Measurements from ENCODE around the gene XRN1.
"Not testable (repeated sequence)": the region's sequence is repeated elsewhere in the genome, so short reads cannot be mapped to it uniquely, and the experiment has no call there.

XRN1 gene

GRCh38 chr3:142324275-142324953, 123.4 kb downstream of the XRN1 start:
- not testable (repeated sequence) for DNase-seq

GRCh38 chr3:142319912-142320311, 127.9 kb downstream of the XRN1 start:
- no peak for DNase-seq

- DNase-seq: no peak
These were observed 128.7 kb downstream of the XRN1 start for GRCh38 chr3:142319094-142319493.

- no peak for DNase-seq
These were observed 129.5 kb downstream of the XRN1 start for GRCh38 chr3:142318331-142318730.

GRCh38 chr3:142315978-142316388, 131.9 kb downstream of the XRN1 start:
- not testable (repeated sequence) for DNase-seq

DNA sequence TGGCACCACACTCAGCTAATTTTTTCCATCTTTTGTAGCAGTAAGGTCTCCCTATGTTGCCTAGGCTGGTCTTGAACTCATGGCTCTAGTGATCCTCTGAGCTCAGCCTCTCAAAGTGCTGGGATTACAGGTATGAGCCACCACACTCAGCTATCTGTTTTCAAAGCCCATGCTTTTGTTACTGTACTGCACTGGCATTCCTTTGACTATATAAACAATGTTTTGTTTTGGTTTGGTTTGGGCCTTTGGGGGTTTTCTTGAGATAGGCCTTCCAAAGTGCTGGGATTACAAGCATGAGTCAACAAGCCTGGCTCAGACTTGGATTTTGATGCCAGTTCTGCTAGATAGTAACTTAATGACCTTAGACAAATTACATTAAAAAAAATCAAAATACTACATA, 132.8 kb downstream of the XRN1 start:
- no peak for DNase-seq

DNA sequence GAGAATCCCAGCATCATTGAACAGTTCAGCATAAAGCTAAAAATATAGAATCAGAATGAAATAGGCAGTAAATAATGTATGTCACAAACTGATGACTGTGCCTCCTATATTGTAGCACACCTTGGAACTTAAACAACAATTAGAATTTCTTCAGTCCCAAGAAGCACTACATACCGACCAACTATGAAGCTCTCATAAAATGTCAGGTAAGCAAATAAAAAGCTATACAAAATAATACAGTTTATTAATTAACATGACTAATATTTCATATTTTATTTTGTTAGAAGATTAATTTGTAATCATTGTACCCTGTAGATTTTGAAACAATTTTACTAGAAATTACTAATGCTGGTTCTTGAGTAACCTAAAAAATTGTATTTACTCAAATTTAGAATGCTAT, 137.4 kb downstream of the XRN1 start:
- DNase-seq: no peak

GRCh38 chr3:142302847-142303246, 145.0 kb downstream of the XRN1 start:
- DNase-seq: not testable (repeated sequence)

DNA sequence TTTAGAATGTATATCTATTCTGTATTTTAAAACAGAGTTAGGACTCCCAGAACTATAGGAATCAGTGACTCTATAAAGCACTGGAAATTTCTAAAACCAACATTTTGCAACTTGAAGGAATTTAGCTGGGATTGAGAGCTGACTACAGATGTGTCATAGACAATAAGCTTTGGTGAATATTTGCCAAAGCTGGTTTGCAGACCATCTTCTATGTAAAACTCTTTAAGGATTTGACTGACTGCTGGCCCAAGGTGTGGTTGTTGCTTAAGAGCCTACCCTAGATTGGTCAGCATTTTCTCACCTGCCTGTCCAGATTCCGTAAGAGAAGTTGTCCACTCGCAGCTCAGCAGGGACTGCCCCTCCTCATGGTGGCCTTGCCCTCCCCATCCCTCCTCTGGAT, 149.2 kb downstream of the XRN1 start:
- no peak for DNase-seq

- no peak for DNase-seq
These were observed 151.3 kb downstream of the XRN1 start for GRCh38 chr3:142296507-142296906.

- no peak for DNase-seq
These were observed 159.8 kb downstream of the XRN1 start for GRCh38 chr3:142287866-142288638.

- no peak for DNase-seq
These were observed 162.7 kb downstream of the XRN1 start for GRCh38 chr3:142285083-142285517.

DNA sequence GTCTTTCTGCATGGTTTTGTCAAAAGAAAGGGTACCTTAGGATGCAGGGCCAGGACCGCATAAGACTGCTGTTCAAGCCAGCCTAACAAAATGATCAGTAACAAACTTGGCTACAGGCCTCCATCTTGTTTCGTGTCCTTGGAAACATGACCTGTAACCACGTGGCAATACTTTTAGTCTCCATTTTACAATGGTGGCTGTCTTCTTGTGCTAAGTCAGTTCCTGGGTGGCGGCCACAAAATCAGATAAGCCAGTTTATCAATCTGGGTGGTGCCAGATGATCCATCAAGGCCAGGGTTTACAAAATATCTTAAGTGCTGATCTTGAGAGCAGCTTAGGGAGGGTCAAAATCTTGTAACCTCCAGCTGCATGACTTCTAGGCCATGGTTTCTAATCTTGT, 165.3 kb downstream of the XRN1 start:
- DNase-seq: no peak

- DNase-seq: no peak
These were observed 166.4 kb downstream of the XRN1 start for GRCh38 chr3:142281474-142281873.

DNA sequence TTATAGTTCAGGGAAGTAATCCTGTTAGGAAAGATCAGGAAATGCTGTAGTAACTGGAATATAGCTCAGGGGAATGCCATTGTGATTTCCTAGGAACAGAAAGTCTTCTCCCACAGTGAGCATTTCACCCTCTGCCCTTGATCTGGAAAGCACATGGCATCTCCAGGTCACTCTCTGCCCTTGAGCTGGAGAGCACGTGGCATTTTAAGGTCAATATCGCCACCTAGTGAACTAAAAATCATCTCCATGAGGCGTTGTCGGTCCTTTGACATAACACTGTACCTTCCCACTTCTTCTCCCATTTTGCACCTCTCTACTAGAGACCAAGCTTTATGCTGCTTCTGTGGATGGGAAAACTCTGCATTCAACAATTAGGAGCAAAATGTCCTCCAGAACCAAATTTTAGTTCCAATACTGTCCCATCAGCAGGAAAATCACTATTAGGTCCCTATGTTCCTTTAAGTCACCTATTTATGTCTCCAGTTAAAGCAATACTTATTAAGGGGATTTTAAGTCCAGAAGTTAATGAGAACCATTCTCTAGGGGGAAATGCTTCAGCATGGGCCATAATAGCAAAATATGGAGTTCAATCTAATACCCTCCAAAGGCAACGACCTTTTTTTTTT, 167.8 kb downstream of the XRN1 start:
- DNase-seq: peak; percentile 67

- DNase-seq: no peak
These were observed 169.4 kb downstream of the XRN1 start for GRCh38 chr3:142278451-142278850.

DNA sequence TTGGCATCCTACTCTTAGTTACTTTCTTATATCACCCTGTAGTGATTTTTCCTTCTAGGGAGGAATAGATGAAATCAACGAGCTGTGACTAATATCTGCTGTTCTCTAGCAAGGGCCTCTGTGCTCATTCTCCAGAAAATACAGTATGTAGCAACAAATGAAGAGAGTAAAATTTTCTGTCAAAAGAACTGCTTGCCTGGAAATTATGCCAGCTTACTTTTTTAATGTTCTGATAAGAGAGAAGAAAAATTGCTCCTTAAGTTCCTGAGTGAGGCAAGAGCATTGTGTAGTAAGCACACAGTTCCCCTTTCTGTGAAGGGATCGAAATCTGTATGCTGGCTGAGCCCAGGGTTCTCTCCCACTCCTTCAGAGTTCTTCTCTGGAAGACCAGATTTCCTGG, 171.1 kb downstream of the XRN1 start:
- DNase-seq: no peak

DNA sequence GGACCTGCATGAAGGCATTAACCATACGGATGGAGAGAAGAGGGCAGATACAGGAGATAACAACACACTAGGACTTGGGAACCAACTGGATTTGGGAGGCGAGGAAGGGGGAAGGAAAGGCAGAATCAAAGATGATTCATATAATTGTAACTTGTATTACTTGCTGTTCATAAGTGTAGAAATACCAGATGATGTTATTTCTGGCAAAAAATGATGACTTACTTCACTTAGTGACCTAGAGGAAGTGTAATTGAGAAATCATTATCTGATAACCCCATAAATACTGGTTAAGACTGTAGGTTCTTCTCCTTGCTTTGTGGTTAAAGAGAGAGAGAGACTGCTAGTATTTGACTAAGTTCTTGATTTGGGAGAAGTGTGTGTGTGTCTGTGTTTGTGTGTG, 172.0 kb downstream of the XRN1 start:
- DNase-seq: no peak

DNA sequence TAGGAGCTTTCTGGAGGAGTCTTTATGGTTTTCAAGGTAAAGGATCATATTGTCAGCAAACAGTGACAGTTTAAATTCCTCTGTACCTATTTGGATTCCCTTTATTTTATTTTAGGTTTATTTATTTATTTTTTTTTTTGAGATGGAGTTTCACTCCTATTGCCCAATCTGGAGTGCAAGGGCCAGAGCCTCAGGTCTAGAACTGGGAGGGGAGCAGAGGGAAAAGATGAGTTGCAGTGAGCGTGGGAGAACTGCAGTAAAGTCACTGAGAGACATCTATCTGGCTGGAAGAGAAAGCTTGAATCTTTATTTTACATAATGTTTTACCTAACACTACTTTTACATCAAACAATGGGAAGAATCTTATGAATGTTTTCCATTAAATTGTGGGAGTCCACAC, 172.9 kb downstream of the XRN1 start:
- DNase-seq: no peak

DNA sequence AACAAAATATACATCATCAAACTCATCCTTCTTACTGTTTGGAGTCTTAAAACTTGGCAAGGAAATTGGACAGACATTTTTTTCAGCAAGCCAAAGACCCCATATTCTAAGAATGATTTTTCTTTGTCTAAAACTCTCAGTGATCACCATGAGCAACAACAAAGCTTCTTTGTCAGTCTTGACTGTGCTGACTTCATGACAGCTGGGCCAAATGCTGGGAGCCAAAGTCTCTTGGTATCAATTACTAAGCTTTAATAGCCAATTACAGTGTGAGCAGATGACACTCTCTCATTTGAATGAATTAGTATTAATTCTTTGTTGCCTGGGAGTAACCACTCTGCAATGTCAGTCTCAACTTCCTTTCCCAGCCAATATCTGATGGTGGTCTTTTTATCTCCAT, 174.3 kb downstream of the XRN1 start:
- no peak for DNase-seq

DNA sequence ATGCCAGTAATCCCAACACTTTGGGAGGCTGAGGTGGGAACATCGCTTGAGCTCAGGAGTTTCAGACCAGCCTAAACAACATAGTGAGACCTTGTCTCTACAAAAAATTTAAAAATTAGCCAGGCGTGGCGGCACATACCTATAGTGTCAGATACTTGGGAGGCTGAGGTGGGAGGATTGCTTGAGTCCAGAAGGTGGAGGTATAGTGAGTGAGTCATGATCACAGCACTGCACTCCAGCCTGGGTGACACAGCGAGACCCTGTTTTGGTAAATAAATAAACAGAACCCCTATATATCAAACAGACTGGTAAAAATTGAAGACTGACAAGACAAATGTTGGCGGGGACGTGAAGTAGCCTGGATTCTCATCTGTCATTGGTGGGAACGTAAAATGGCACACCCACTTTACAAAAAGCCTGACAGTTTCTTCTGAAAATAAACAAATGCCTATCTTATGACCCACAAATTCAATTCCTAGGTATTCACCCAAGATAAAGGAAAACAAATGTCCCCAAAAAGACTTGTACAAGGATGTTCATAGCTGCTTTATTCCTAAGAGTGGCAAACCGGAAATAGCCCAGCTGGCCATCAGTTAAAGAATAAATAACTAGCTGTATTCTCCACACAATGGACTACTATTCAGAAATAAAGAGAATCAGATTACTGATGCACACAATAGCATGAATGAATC, 175.5 kb downstream of the XRN1 start:
- no peak for DNase-seq

DNA sequence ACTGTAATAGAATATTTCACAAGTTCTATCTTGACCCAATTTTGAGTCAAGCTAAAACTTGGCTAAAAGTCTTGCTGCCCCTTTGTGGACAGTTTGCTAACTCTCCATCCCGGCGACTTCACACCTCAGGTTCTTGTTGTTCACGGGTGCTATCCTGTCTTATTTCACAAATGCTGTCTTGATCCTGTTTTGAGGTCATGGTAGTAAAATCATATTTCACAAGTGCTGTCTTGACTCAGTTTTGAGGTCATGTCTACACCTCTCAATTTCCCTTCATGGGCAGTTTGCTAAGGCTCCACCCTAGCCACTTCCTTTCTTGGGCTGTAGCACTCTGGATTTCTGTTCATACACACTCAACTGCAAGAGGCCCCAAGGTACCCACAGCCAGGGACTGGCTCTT, 177.4 kb downstream of the XRN1 start:
- no peak for DNase-seq

DNA sequence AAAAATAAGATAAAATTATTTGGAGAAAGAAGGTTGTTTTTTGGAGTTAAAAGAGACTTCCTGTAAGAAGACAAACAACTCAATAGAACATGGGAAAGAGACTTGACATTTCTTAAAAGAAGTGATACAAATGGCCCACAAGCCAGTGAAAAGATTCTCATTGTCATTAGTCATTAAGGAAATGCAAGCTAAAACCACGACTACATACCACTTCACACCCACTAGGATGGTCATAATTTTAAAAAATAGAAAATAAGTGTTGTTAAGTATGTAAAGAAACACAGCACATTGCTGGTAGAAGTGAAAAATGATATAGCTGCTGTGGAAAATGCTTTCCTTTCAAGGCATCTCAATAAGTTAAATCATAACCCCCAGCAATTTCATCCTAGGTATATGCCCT, 178.1 kb downstream of the XRN1 start:
- DNase-seq: no peak

GRCh38 chr3:142268426-142268825, 179.4 kb downstream of the XRN1 start:
- no peak for DNase-seq

Data from NCI-H2107 (cell line).